ENCODE measurements around the gene CR1. TPM values are rescaled to one million over a fixed set of nuclear protein-coding genes. Genes with fewer than 3 reads are reported as not detected.

CR1 gene
- total and polyA plus RNA-seq, 9 of the 15 experiments (the other 6 are each of a cell fraction or from before 2014, with no cell fraction given): 0.07 to 0.47 (median 0.18) TPM

DNA sequence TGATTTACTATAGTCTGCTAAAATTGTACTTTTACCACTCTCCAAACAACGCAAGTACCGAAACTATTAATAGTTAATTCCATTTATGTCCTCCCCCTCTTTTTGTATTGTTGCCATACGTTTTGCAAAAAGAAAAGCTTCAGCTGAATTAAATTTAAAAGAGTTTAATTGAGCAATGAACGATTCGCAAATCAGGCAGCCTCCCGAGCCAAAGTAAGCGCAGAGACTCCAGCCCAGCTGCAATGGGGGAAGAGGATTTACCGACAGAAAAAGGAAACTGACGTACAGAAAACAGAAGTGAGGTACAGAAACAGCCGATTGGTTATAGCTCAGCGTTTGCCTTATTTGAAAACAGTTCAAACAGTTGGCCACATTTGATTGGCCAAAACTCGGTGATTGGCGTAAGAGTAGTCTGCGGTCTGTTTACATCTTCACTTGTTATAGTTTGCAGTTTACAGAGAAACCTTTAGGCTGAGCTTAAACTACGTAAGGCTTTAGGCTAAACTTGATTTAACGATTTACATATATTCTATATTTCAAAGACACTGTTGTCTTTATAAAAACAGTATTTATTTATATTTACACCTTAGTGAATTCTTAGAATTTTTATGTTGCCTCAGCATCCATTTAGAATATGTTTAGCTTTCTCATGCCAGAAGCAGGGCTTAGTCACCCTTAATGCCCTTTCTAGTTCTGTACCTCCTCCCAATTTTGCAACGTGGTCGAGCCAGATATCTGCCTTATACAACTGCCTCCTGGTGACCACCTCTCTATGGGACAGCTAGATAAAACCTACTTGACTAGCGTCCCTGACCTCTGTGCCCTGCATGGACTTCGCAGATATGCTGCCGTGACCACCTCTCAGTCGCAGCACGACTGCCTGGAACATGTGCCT is 23.8 kb downstream of the CR1 start (continued):
- TF ChIP-seq NONO (IDR thresholded peaks at IDR 0.05; ENCODE audit: low read depth in 2 of 2, low read length in 1 of 2): peak in 1 of 2 experiments; percentile 93; a peak in 2 of 4 replicates
- TF ChIP-seq HDGF (IDR thresholded peaks at IDR 0.05): no peak
- TF ChIP-seq, protein P1, sequence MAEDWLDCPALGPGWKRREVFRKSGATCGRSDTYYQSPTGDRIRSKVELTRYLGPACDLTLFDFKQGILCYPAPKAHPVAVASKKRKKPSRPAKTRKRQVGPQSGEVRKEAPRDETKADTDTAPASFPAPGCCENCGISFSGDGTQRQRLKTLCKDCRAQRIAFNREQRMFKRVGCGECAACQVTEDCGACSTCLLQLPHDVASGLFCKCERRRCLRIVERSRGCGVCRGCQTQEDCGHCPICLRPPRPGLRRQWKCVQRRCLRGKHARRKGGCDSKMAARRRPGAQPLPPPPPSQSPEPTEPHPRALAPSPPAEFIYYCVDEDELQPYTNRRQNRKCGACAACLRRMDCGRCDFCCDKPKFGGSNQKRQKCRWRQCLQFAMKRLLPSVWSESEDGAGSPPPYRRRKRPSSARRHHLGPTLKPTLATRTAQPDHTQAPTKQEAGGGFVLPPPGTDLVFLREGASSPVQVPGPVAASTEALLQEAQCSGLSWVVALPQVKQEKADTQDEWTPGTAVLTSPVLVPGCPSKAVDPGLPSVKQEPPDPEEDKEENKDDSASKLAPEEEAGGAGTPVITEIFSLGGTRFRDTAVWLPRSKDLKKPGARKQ (CRISPR knock-in tag; IDR thresholded peaks at IDR 0.05): no peak
- TF ChIP-seq DDX20 (tag; IDR thresholded peaks at IDR 0.05; ENCODE audit: low read depth): no peak
- TF ChIP-seq ESRRA (IDR thresholded peaks at IDR 0.05; ENCODE audit: borderline replicate concordance, low read depth): peak; percentile 84; the same call in 1 of the 2 replicates
- no peak for TF ChIP-seq TEAD2 (tag; IDR thresholded peaks at IDR 0.05)
- TF ChIP-seq MEIS2 (IDR thresholded peaks at IDR 0.05; ENCODE audit: partially characterized antibody): peak; percentile 40
- TF ChIP-seq FOXK1 (CRISPR knock-in tag; IDR thresholded peaks at IDR 0.05; ENCODE audit: borderline replicate concordance): no peak
- 0 out of 2 replicates have a peak, but pooled peaks have one; percentile 25 for TF ChIP-seq ETV5 (CRISPR knock-in tag; IDR thresholded peaks at IDR 0.05; ENCODE audit: low read depth)
- TF ChIP-seq, protein P2, sequence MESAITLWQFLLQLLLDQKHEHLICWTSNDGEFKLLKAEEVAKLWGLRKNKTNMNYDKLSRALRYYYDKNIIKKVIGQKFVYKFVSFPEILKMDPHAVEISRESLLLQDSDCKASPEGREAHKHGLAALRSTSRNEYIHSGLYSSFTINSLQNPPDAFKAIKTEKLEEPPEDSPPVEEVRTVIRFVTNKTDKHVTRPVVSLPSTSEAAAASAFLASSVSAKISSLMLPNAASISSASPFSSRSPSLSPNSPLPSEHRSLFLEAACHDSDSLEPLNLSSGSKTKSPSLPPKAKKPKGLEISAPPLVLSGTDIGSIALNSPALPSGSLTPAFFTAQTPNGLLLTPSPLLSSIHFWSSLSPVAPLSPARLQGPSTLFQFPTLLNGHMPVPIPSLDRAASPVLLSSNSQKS (CRISPR knock-in tag; IDR thresholded peaks at IDR 0.05): no peak
- TF ChIP-seq, protein P3, sequence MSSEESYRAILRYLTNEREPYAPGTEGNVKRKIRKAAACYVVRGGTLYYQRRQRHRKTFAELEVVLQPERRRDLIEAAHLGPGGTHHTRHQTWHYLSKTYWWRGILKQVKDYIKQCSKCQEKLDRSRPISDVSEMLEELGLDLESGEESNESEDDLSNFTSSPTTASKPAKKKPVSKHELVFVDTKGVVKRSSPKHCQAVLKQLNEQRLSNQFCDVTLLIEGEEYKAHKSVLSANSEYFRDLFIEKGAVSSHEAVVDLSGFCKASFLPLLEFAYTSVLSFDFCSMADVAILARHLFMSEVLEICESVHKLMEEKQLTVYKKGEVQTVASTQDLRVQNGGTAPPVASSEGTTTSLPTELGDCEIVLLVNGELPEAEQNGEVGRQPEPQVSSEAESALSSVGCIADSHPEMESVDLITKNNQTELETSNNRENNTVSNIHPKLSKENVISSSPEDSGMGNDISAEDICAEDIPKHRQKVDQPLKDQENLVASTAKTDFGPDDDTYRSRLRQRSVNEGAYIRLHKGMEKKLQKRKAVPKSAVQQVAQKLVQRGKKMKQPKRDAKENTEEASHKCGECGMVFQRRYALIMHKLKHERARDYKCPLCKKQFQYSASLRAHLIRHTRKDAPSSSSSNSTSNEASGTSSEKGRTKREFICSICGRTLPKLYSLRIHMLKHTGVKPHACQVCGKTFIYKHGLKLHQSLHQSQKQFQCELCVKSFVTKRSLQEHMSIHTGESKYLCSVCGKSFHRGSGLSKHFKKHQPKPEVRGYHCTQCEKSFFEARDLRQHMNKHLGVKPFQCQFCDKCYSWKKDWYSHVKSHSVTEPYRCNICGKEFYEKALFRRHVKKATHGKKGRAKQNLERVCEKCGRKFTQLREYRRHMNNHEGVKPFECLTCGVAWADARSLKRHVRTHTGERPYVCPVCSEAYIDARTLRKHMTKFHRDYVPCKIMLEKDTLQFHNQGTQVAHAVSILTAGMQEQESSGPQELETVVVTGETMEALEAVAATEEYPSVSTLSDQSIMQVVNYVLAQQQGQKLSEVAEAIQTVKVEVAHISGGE (CRISPR knock-in tag; IDR thresholded peaks at IDR 0.05): peak in 1 of 3 experiments; percentile 76; a peak in 2 of 6 replicates
- TF ChIP-seq NUFIP1 (IDR thresholded peaks at IDR 0.05; ENCODE audit: partially characterized antibody): no peak
- no peak for TF ChIP-seq PHB (CRISPR knock-in tag; IDR thresholded peaks at IDR 0.05)
- TF ChIP-seq, protein P4, sequence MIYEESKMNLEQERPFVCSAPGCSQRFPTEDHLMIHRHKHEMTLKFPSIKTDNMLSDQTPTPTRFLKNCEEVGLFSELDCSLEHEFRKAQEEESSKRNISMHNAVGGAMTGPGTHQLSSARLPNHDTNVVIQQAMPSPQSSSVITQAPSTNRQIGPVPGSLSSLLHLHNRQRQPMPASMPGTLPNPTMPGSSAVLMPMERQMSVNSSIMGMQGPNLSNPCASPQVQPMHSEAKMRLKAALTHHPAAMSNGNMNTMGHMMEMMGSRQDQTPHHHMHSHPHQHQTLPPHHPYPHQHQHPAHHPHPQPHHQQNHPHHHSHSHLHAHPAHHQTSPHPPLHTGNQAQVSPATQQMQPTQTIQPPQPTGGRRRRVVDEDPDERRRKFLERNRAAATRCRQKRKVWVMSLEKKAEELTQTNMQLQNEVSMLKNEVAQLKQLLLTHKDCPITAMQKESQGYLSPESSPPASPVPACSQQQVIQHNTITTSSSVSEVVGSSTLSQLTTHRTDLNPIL (CRISPR knock-in tag; IDR thresholded peaks at IDR 0.05): no peak
- no peak for TF ChIP-seq HMG20A (CRISPR knock-in tag; conservative IDR thresholded peaks at IDR 0.05)
- TF ChIP-seq ZNF274 (IDR thresholded peaks at IDR 0.05; ENCODE audit: borderline replicate concordance, low read depth, low read length): no peak; the same call in 1 of the 2 replicates
- no peak for TF ChIP-seq TGIF2 (CRISPR knock-in tag; IDR thresholded peaks at IDR 0.05)
- TF ChIP-seq NFIX (CRISPR knock-in tag; IDR thresholded peaks at IDR 0.05; ENCODE audit: low read depth): no peak
- TF ChIP-seq SRSF7 (optimal IDR thresholded peaks at IDR 0.05; ENCODE audit: low read depth, low read length): no peak
